GM23248 (cell line): Measurements from ENCODE around the gene CARTPT. TPM values are rescaled to one million over a fixed set of nuclear protein-coding genes. Genes with fewer than 3 reads are reported as not detected.

Experiments
- DNase-seq: peaks from one replicate; pipeline ENCODE4 v3.0.0-alpha.2; 2015
- H2AFZ ChIP-seq: fragments of 200-600 bp; sonication (generic); 2 replicates; pipeline ENCODE4 v1.6.1; 2016; ENCODE audit warnings: antibody characterized with exemption
- H3F3A ChIP-seq: fragments of 200-600 bp; sonication (generic); 2 replicates; pipeline ENCODE4 v1.6.1; 2016; ENCODE audit warnings: mild to moderate bottlenecking, antibody characterized with exemption, mixed run types; ENCODE audit not compliant: insufficient read depth
- H3K27ac ChIP-seq: fragments of 200-600 bp; sonication (generic); 2 replicates; pipeline ENCODE4 v1.5.1; 2016; ENCODE audit warnings: mild to moderate bottlenecking
- H3K27me3 ChIP-seq: fragments of 200-600 bp; sonication (generic); replicated peaks from 2 replicates; pipeline ENCODE4 v1.6.1; 2016; ENCODE audit warnings: mild to moderate bottlenecking; ENCODE audit not compliant: insufficient read depth
- H3K36me3 ChIP-seq: fragments of 200-600 bp; sonication (generic); 2 replicates; pipeline ENCODE4 v1.6.1; 2016; ENCODE audit warnings: low read depth, mild to moderate bottlenecking
- H3K4me1 ChIP-seq: fragments of 200-600 bp; sonication (generic); 2 replicates; pipeline ENCODE4 v1.6.1; 2016; ENCODE audit warnings: mild to moderate bottlenecking; ENCODE audit not compliant: insufficient read depth
- H3K4me2 ChIP-seq: fragments of 200-600 bp; sonication (generic); one replicate; pipeline ENCODE4 v1.6.1; 2016; ENCODE audit warnings: mild to moderate bottlenecking; ENCODE audit not compliant: unreplicated experiment
- H3K4me3 ChIP-seq: fragments of 200-600 bp; sonication (generic); 2 replicates; pipeline ENCODE4 v1.5.1; 2016; ENCODE audit warnings: mild to moderate bottlenecking
- H3K79me2 ChIP-seq: fragments of 200-600 bp; sonication (generic); 2 replicates; pipeline ENCODE4 v1.6.1; 2016; ENCODE audit warnings: mild to moderate bottlenecking; ENCODE audit not compliant: insufficient read depth
- H3K9ac ChIP-seq: fragments of 200-600 bp; sonication (generic); 2 replicates; pipeline ENCODE4 v1.6.1; 2016; ENCODE audit warnings: mild to moderate bottlenecking
- H3K9me2 ChIP-seq: fragments of 200-600 bp; sonication (generic); 2 replicates; pipeline ENCODE4 v1.6.1; 2016; ENCODE audit warnings: mixed run types, mild to moderate bottlenecking, moderate library complexity; ENCODE audit not compliant: insufficient read depth
- H3K9me3 ChIP-seq: fragments of 200-600 bp; sonication (generic); one replicate; pipeline ENCODE4 v1.6.1; 2017; ENCODE audit warnings: low read depth
- H4K20me1 ChIP-seq: fragments of 200-600 bp; sonication (generic); 2 replicates; pipeline ENCODE4 v1.6.0; 2016; ENCODE audit not compliant: insufficient read depth
- EZH2 ChIP-seq: fragments of 200-600 bp; sonication (generic); IDR thresholded peaks from 2 replicates; pipeline ENCODE4 v1.6.1; 2018; ENCODE audit warnings: antibody characterized with exemption, mild to moderate bottlenecking; ENCODE audit not compliant: insufficient read depth, poor library complexity, severe bottlenecking
- EZH2phosphoT487 ChIP-seq: fragments of 200-600 bp; sonication (generic); IDR thresholded peaks from 2 replicates; pipeline ENCODE4 v1.6.1; 2018; ENCODE audit warnings: antibody characterized with exemption, moderate library complexity, mild to moderate bottlenecking, low read depth; ENCODE audit not compliant: insufficient read depth
- WGBS, 2 experiments: methylation state at CpG; one replicate each; pipeline ENCODE4 v1.1.6; 2015 to 2017; ENCODE audit warnings: low lambda C conversion rate in 2 of 2, low coverage in 1 of 2; ENCODE audit errors: missing lambda C conversion rate in 2 of 2; 5-methylcytosine and 5-hydroxymethylcytosine counted together
- in situ Hi-C: fragments of 300-500 bp; cut with MboI; formaldehyde crosslinking; loops from 2 replicates; pipeline ENCODE4 v1.15.0; 2020
- polyA plus RNA-seq: library from polyadenylated mRNA; unstranded; fragments of >200 nt; fragmentation: Nextera tagmentation; extraction: Ambion mirVana; gene quantifications from 2 replicates; pipeline ENCODE4 v1.2.1, GENCODE V29; 2016
- total RNA-seq: library from RNA; depleted of rRNA; stranded (reverse); fragments of >200 nt; shearing (Covaris generic); gene quantifications from 2 replicates; pipeline ENCODE4 v1.2.3, GENCODE V29; 2014

The CARTPT gene
- total and polyA plus RNA-seq, 2 experiments from 2014 or later, result not detected

GRCh38 chr5:71703941-71704340 is 15.1 kb upstream of the CARTPT start:
- WGBS, 2 experiments, result 28 to 35% methylated on average over 4 of the region's 4 CpGs
- in situ Hi-C loops, result no loop called here
- H2AFZ ChIP-seq, result no peak overlapping the region
- peaks cover 34% of the 10 kb centered on the region for H3K27me3 ChIP-seq
- no peaks in the 10 kb centered on the region for H3K9me2 ChIP-seq
- H3K79me2 ChIP-seq, result no peaks in the 10 kb centered on the region
- no peak overlapping the region for H3K4me3 ChIP-seq
- no peak overlapping the region for H3K9ac ChIP-seq
- H3K9me3 ChIP-seq, result no peaks in the 10 kb centered on the region
- no peak for DNase-seq
- H3K27ac ChIP-seq, result no peak overlapping the region
- no peaks in the 10 kb centered on the region for H3K36me3 ChIP-seq
- no peaks in the 10 kb centered on the region for H3K4me1 ChIP-seq
- H3F3A ChIP-seq, result no peaks in the 10 kb centered on the region
- no peak overlapping the region for H3K4me2 ChIP-seq
- TF ChIP-seq EZH2phosphoT487, result no peak
- no peak for TF ChIP-seq EZH2
- no peaks in the 10 kb centered on the region for H4K20me1 ChIP-seq

GRCh38 chr5:71705421-71705820 is 13.7 kb upstream of the CARTPT start:
- no peak overlapping the region for H3K4me2 ChIP-seq
- H3K36me3 ChIP-seq, result no peaks in the 10 kb centered on the region
- no peak overlapping the region for H3K27ac ChIP-seq
- no peaks in the 10 kb centered on the region for H4K20me1 ChIP-seq
- 39 to 44% methylated on average over 5 of the region's 5 CpGs for WGBS, 2 experiments
- no peak for TF ChIP-seq EZH2
- no peak for TF ChIP-seq EZH2phosphoT487
- no peak overlapping the region for H3K4me3 ChIP-seq
- in situ Hi-C loops, result no loop called here
- H3F3A ChIP-seq, result no peaks in the 10 kb centered on the region
- no peak for DNase-seq
- H3K9ac ChIP-seq, result no peak overlapping the region
- H3K4me1 ChIP-seq, result no peaks in the 10 kb centered on the region
- no peaks in the 10 kb centered on the region for H3K9me2 ChIP-seq
- peaks cover 34% of the 10 kb centered on the region for H3K27me3 ChIP-seq
- H3K79me2 ChIP-seq, result no peaks in the 10 kb centered on the region
- no peak overlapping the region for H2AFZ ChIP-seq
- no peaks in the 10 kb centered on the region for H3K9me3 ChIP-seq

GRCh38 chr5:71706906-71707305 is 12.2 kb upstream of the CARTPT start:
- H3K9me2 ChIP-seq, result no peaks in the 10 kb centered on the region
- H3K9ac ChIP-seq, result no peak overlapping the region
- no peaks in the 10 kb centered on the region for H3K36me3 ChIP-seq
- no peaks in the 10 kb centered on the region for H4K20me1 ChIP-seq
- no peak overlapping the region for H3K4me3 ChIP-seq
- H3K4me1 ChIP-seq, result no peaks in the 10 kb centered on the region
- H3K27ac ChIP-seq, result no peak overlapping the region
- H2AFZ ChIP-seq, result no peak overlapping the region
- TF ChIP-seq EZH2phosphoT487 (no peak), EZH2 (no peak)
- no peak overlapping the region for H3K4me2 ChIP-seq
- H3K9me3 ChIP-seq, result no peaks in the 10 kb centered on the region
- H3F3A ChIP-seq, result no peaks in the 10 kb centered on the region
- WGBS, 2 experiments, result 44 to 53% methylated on average over 3 of the region's 3 CpGs
- H3K27me3 ChIP-seq, result peaks cover 31% of the 10 kb centered on the region
- DNase-seq, result no peak
- in situ Hi-C loops, result no loop called here
- H3K79me2 ChIP-seq, result no peaks in the 10 kb centered on the region

GRCh38 chr5:71711610-71712009 is 7.5 kb upstream of the CARTPT start:
- no peaks in the 10 kb centered on the region for H3K4me1 ChIP-seq
- TF ChIP-seq EZH2, result no peak
- no peak for TF ChIP-seq EZH2phosphoT487
- H3K27me3 ChIP-seq, result peaks cover 30% of the 10 kb centered on the region
- H3K36me3 ChIP-seq, result no peaks in the 10 kb centered on the region
- no peak overlapping the region for H3K27ac ChIP-seq
- in situ Hi-C loops, result no loop called here
- DNase-seq, result no peak
- H3K9me3 ChIP-seq, result no peaks in the 10 kb centered on the region
- H3K9me2 ChIP-seq, result no peaks in the 10 kb centered on the region
- no peak overlapping the region for H3K9ac ChIP-seq
- no peak overlapping the region for H2AFZ ChIP-seq
- H3F3A ChIP-seq, result no peaks in the 10 kb centered on the region
- no peak overlapping the region for H3K4me3 ChIP-seq
- H3K4me2 ChIP-seq, result no peak overlapping the region
- H4K20me1 ChIP-seq, result no peaks in the 10 kb centered on the region
- 25 to 26% methylated on average over 4 of the region's 4 CpGs for WGBS, 2 experiments
- H3K79me2 ChIP-seq, result no peaks in the 10 kb centered on the region

GRCh38 chr5:71714911-71715310 is 4.2 kb upstream of the CARTPT start:
- H3K9me2 ChIP-seq, result no peaks in the 10 kb centered on the region
- H3K9me3 ChIP-seq, result no peaks in the 10 kb centered on the region
- no peaks in the 10 kb centered on the region for H3F3A ChIP-seq
- no peak overlapping the region for H3K4me2 ChIP-seq
- no peak overlapping the region for H3K9ac ChIP-seq
- H3K4me3 ChIP-seq, result no peak overlapping the region
- no peaks in the 10 kb centered on the region for H3K4me1 ChIP-seq
- H3K36me3 ChIP-seq, result no peaks in the 10 kb centered on the region
- WGBS, 2 experiments, result 7 to 12% methylated on average over 2 of the region's 2 CpGs
- H3K79me2 ChIP-seq, result no peaks in the 10 kb centered on the region
- no peaks in the 10 kb centered on the region for H4K20me1 ChIP-seq
- H2AFZ ChIP-seq, result no peak overlapping the region
- in situ Hi-C loops, result no loop called here
- H3K27ac ChIP-seq, result no peak overlapping the region
- peaks cover 25% of the 10 kb centered on the region; the same call in 1 of the 2 replicates for H3K27me3 ChIP-seq
- no peak for DNase-seq
- TF ChIP-seq EZH2, result no peak
